A673 (cell line): ENCODE results near the gene DCLRE1B. TPM values are rescaled to one million over a fixed set of nuclear protein-coding genes. Genes with fewer than 3 reads are reported as not detected.

Experiments used
- BruUV-seq: library from RNA; stranded (reverse); fragments of 400-500 nt; replicated peaks from 2 replicates; lab custom pipeline; 2021; lab: Mats Ljungman, UMichigan
- CTCF ChIA-PET: fragments of 300-600 bp; sonication (Branson Sonifier 250); formaldehyde crosslinking; loops from one replicate; lab custom pipeline; 2022; ENCODE audit warnings: antibody characterized with exemption; lab: Charles Lee
- POLR2A ChIA-PET: fragments of 300-600 bp; sonication (Branson Sonifier 250); formaldehyde crosslinking; loops from one replicate; lab custom pipeline; 2022; ENCODE audit warnings: antibody characterized with exemption; ENCODE audit not compliant: low non-redundant PET; lab: Charles Lee
- DNase-seq: peaks from one replicate; pipeline ENCODE4 v3.0.0-alpha.2; 2015; ENCODE audit warnings: low spot score
- H3K27ac ChIP-seq: fragments of 200-600 bp; sonication (generic); 2 replicates; pipeline ENCODE4 v1.5.1; 2016; ENCODE audit warnings: mixed run types, low read depth, mild to moderate bottlenecking, mixed read lengths, antibody characterized with exemption, low read length; ENCODE audit not compliant: poor library complexity, severe bottlenecking
- H3K27me3 ChIP-seq: fragments of 200-600 bp; sonication (generic); replicated peaks from 2 replicates; pipeline ENCODE4 v1.6.1; 2017; ENCODE audit warnings: mixed run types, low read depth, mild to moderate bottlenecking, mixed read lengths, antibody characterized with exemption, low read length; ENCODE audit not compliant: insufficient read depth, poor library complexity
- H3K36me3 ChIP-seq: fragments of 200-600 bp; sonication (generic); 2 replicates; pipeline ENCODE4 v1.6.1; 2016; ENCODE audit warnings: mixed run types, mild to moderate bottlenecking, mixed read lengths, antibody characterized with exemption, low read length; ENCODE audit not compliant: insufficient read depth, poor library complexity, severe bottlenecking
- H3K4me1 ChIP-seq: fragments of 200-600 bp; sonication (generic); 2 replicates; pipeline ENCODE4 v1.6.1; 2017; ENCODE audit warnings: mixed run types, mild to moderate bottlenecking, mixed read lengths, antibody characterized with exemption, low read length; ENCODE audit not compliant: insufficient read depth, poor library complexity, severe bottlenecking
- H3K4me3 ChIP-seq: fragments of 200-600 bp; sonication (generic); 2 replicates; pipeline ENCODE4 v1.5.1; 2016; ENCODE audit warnings: low read depth, mixed run types, mild to moderate bottlenecking, mixed read lengths, low read length; ENCODE audit not compliant: poor library complexity, severe bottlenecking
- H3K9me3 ChIP-seq: fragments of 200-600 bp; sonication (generic); 2 replicates; pipeline ENCODE4 v1.6.1; 2016; ENCODE audit warnings: mixed run types, low read depth, mild to moderate bottlenecking, mixed read lengths, antibody characterized with exemption, low read length; ENCODE audit not compliant: poor library complexity, severe bottlenecking
- CTCF ChIP-seq: fragments of 300-800, 200-600 bp; sonication (generic); conservative IDR thresholded peaks from 2 replicates; pipeline ENCODE4 v1.5.1; 2017; ENCODE audit warnings: low read depth, mild to moderate bottlenecking, antibody characterized with exemption, low read length, moderate library complexity, mixed read lengths
- EZH2 ChIP-seq: fragments of 200-600 bp; sonication (generic); IDR thresholded peaks from 2 replicates; pipeline ENCODE4 v1.6.1; 2017; ENCODE audit warnings: borderline replicate concordance, low read depth, mild to moderate bottlenecking, mixed read lengths, antibody characterized with exemption, low read length; ENCODE audit not compliant: poor library complexity, severe bottlenecking
- intact Hi-C: fragments of 100-400 bp; cut with micrococcal nuclease; formaldehyde crosslinking; loops from one replicate; pipeline ENCODE4 v1.10.0; 2022; ENCODE audit not compliant: unreplicated experiment
- total RNA-seq: library from RNA; stranded (reverse); gene quantifications from 2 replicates; pipeline ENCODE4 v1.2.3, GENCODE V29; 2021

Gene DCLRE1B
- total RNA-seq, 1 experiment from 2014 or later: 34.6 TPM

GRCh38 chr1:113942527-113942926 is 37.4 kb downstream of the DCLRE1B start:
- Histone ChIP-seq H3K27me3 (no peaks in the 10 kb centered on the region), H3K36me3 (peaks cover 46% of the 10 kb centered on the region), H3K4me1 (peaks cover 33% of the 10 kb centered on the region), H3K9me3 (peaks cover 11% of the 10 kb centered on the region), H3K27ac (no peak overlapping the region), H3K4me3 (no peak overlapping the region)
- ChIA-PET CTCF (no interaction called here), POLR2A (no interaction called here)
- no TSS peak for BruUV-seq
- no peak for DNase-seq
- TF ChIP-seq CTCF (no peak), EZH2 (no peak)
- intact Hi-C loops: no loop called here

GRCh38 chr1:113943028-113943811 is 38.1 kb downstream of the DCLRE1B start:
- Histone ChIP-seq H3K4me1 (peaks cover 33% of the 10 kb centered on the region), H3K27me3 (no peaks in the 10 kb centered on the region), H3K36me3 (peaks cover 46% of the 10 kb centered on the region), H3K27ac (no peak overlapping the region), H3K4me3 (no peak overlapping the region), H3K9me3 (peaks cover 11% of the 10 kb centered on the region)
- BruUV-seq: no TSS peak
- no peak for DNase-seq
- TF ChIP-seq EZH2: no peak
- no peak for TF ChIP-seq CTCF
- CTCF ChIA-PET: no interaction called here
- intact Hi-C loops: no loop called here
- POLR2A ChIA-PET: no interaction called here

- intact Hi-C loops: no loop called here
- CTCF ChIA-PET: no interaction called here
Observed at GRCh38 chr1:113945329-113945728, 40.2 kb downstream of the DCLRE1B start.

More at GRCh38 chr1:113945329-113945728, 40.2 kb downstream of the DCLRE1B start:
- peaks cover 34% of the 10 kb centered on the region for H3K4me1 ChIP-seq
- no TSS peak for BruUV-seq
- POLR2A ChIA-PET: no interaction called here
- no peaks in the 10 kb centered on the region for H3K27me3 ChIP-seq
- no peak overlapping the region for H3K4me3 ChIP-seq
- H3K9me3 ChIP-seq: peaks cover 11% of the 10 kb centered on the region
- H3K36me3 ChIP-seq: peaks cover 45% of the 10 kb centered on the region
- TF ChIP-seq EZH2 (no peak), CTCF (no peak)
- DNase-seq: no peak
- no peak overlapping the region for H3K27ac ChIP-seq
